Fibroblast of skin of left biceps (primary cell): ENCODE results near the gene SHROOM2.
"Not testable (repeated sequence)": the region's sequence is repeated elsewhere in the genome, so short reads cannot be mapped to it uniquely, and the experiment has no call there.

Source experiments
- DNase-seq, 2 experiments: peaks; one replicate each; pipeline ENCODE4 v3.0.0-alpha.2; 2013; ENCODE audit warnings: low read depth in 2 of 2

SHROOM2 gene, protein sequence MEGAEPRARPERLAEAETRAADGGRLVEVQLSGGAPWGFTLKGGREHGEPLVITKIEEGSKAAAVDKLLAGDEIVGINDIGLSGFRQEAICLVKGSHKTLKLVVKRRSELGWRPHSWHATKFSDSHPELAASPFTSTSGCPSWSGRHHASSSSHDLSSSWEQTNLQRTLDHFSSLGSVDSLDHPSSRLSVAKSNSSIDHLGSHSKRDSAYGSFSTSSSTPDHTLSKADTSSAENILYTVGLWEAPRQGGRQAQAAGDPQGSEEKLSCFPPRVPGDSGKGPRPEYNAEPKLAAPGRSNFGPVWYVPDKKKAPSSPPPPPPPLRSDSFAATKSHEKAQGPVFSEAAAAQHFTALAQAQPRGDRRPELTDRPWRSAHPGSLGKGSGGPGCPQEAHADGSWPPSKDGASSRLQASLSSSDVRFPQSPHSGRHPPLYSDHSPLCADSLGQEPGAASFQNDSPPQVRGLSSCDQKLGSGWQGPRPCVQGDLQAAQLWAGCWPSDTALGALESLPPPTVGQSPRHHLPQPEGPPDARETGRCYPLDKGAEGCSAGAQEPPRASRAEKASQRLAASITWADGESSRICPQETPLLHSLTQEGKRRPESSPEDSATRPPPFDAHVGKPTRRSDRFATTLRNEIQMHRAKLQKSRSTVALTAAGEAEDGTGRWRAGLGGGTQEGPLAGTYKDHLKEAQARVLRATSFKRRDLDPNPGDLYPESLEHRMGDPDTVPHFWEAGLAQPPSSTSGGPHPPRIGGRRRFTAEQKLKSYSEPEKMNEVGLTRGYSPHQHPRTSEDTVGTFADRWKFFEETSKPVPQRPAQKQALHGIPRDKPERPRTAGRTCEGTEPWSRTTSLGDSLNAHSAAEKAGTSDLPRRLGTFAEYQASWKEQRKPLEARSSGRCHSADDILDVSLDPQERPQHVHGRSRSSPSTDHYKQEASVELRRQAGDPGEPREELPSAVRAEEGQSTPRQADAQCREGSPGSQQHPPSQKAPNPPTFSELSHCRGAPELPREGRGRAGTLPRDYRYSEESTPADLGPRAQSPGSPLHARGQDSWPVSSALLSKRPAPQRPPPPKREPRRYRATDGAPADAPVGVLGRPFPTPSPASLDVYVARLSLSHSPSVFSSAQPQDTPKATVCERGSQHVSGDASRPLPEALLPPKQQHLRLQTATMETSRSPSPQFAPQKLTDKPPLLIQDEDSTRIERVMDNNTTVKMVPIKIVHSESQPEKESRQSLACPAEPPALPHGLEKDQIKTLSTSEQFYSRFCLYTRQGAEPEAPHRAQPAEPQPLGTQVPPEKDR (N-terminal part only)

DNA sequence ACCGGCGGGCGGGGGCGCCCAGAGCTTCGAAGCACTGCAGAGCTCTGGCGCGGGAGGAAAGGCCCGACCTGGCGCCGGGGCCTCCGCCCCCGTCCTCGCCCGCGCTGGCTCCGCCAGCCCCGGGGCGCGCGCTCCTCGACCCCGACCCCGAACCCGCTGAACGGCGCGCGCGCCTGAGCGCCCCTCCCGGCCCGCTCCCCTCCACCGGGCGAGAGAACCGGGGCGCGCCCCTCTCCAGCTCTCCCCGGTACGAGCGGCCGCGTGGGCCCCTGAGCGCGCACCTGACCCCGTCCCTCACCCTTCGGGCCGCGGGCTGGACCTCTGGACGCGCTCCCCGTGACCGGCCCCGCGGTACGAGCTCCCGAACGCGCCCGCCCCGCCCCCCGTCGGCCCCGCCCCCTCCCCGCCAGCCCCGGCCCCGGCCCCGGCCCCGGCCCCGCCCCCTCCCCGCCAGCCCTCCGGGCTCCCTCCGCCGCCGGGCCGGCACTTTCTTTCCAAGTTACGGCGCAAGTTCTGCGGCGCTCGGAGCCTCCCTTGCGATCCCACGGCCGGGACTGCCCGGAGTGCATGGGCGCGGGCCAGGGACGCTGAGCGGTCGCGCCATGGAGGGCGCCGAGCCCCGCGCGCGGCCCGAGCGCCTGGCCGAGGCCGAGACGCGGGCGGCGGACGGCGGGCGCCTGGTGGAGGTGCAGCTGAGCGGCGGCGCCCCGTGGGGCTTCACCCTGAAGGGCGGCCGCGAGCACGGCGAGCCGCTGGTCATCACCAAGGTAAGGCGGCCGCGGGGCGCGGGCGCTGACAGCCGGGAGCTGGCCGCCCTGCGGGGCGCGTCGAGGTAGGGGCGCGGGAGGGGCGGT, at the start of gene SHROOM2:
SHROOM2 (plus strand) TSS at position 486 of the 854 bp plus-strand sequence; CDS start at position 603, 117 bp downstream.
- DNase-seq = no peak

DNA sequence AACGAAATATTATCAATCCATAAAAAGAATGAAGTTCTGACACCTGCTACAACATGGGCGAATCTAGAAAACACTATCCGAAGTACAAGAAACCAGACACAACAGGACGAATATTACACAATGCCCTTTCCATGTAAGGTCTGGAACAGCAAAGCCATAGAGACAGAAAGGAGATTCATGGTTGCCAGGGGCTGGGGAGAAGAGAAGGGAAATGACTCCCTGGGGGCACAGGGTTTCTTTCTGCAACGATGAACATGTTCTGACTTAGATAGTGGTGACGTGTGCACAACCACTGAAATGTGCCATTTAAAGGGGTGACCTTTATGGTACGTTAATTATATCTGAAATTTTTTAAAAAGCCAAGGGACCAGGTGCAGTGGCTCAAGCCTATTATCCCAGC, 48.9 kb upstream of the SHROOM2 start:
- no peak for DNase-seq

GRCh38 chrX:9738151-9738550, 48.1 kb upstream of the SHROOM2 start:
- DNase-seq = no peak

GRCh38 chrX:9739130-9739529, 47.1 kb upstream of the SHROOM2 start:
- DNase-seq = no peak

DNA sequence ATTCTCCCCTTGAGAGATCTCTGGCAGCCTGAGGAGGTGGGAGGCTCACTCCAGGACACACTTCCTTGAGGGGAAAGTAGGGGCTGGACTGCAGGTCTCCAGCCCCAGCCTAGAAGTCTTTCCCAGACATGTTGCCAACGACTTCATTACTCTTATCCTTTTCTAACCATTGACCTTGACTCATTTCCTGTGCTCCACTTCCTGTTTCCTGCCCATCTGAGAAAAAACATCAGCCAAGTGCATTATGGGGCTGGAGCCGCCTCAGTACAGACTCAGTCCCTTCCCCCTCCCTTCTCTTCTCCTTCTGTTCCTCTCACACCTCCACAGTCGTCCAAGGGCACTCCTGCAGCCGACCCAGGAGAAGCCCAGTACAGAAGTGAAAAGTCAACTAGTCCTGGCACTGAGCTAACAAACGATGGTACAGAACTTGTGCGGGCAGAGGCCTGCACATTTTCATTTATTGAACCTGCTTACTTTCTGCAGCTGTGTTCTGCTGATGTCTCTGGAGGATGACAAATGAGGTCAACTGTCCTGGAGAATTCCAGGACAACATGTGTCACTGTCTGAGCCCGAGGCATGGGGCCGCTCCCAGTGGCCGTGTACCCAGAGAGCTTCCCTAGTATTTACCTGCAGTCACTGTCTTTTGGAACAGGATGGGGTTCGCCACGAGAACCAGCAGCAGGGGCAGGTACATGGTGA, 40.7 kb upstream of the SHROOM2 start:
- no peak for DNase-seq

GRCh38 chrX:9746148-9746888, 39.9 kb upstream of the SHROOM2 start:
- DNase-seq = no peak

- DNase-seq = no peak
Observed at GRCh38 chrX:9747644-9748043, 38.6 kb upstream of the SHROOM2 start.

- no peak for DNase-seq
Observed at GRCh38 chrX:9749146-9749692, 37.0 kb upstream of the SHROOM2 start.

DNA sequence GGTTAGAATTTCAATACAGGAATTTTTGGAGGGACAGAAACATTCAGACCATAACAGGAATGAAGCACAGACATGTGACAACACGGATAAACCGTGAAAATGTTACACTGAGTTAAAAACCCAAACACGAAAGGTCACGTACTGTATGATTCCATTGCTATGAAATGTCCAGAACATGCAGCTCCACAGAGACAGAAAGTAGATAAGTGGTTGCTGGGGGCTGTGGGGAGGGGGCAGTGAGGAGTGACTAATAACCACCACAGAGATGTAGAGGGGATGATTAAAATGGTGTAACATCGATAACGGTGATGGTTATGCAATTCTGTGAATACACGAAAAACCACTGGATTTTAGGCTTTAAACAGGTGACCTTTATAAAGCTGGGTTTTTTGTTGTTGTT, 28.9 kb upstream of the SHROOM2 start:
- DNase-seq = no peak

DNA sequence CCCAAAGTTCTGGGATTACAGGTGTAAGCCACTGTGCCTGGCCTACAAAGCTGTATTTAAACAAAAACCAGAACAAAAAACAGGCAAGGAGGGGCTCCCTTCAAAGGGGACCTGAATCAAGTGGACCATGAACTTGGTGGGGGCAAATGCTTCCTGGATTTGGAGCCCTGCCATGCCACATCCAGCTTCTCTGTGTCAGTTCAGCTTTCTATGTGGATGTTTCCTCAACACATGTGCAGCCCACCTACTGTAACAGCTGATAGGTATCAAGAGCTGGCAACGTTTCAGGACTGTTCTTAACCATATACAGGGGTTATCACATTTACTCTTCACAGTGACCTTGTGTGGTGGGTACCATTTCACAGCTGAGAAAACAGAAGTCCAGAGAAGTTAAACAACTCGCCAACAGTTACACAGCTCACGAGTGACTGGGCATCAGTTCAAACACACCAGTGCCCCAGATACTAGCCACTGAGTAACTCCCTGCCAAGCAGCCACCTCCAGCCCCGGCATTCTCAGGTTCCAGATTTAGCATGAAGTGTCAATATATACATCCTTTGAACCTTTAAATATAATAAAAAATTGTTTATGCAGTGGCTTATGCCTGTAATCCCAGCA, 28.1 kb upstream of the SHROOM2 start:
- DNase-seq = no peak

- DNase-seq = no peak
Observed at GRCh38 chrX:9759337-9759736, 26.9 kb upstream of the SHROOM2 start.

DNA sequence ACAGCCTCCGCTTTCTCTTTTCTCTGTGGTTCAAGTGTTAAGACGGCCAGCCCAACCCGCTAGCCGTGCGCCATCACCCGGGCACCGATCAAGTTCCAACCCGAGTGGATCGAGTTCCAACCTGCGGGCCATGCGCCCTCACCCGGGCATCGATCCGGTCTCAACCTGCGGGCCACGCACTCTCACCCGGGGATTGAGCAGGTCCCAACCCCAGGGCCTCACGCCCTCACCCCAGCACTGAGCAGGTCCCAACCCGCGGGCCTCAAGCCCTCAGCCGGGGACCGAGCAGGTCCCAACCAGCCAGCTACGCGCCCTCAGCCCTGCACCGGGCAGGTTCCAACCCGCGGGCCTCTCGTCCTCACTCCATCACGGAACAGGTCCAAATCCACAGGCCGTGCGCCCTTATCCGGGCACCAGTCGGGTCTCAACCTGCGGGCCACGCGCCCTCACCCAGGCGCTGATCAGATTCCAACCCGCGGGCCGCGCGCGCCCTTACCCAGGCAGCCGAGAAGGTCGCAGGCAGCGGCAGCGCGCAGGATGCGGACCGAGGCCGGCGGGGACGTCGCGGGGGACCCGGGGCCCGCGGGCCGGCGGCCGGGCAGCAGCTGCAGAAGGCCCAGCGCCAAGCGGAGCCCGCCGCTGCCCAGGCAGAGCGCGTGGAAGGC, 21.0 kb upstream of the SHROOM2 start:
- no peak for DNase-seq

- DNase-seq = no peak
Observed at GRCh38 chrX:9765737-9766097, 20.5 kb upstream of the SHROOM2 start, which contains the start of gene GPR143. Gene GPR143, minus strand, starts transcription at chrX:9765847. Its CDS starts 30 bp downstream, at chrX:9765817.

DNA sequence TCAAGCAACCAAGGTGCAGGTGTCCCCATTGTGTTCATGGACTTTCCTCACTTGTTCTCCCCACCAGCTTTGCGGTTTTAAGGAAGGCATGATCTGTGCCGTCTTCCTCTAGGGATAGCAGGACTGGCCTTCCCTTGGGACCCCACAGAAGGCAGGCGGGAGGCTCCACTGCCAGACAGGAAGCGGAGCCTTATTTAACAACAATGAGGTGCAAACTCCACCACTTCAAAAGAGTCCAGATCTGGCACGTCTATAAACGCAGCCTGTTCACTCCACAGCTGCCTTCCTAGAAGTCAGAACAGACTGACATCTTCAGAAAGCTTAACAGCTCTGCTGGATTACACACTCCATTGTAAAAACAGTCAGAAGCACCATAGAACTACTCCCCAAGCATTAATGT, 18.9 kb upstream of the SHROOM2 start:
- DNase-seq = no peak

DNA sequence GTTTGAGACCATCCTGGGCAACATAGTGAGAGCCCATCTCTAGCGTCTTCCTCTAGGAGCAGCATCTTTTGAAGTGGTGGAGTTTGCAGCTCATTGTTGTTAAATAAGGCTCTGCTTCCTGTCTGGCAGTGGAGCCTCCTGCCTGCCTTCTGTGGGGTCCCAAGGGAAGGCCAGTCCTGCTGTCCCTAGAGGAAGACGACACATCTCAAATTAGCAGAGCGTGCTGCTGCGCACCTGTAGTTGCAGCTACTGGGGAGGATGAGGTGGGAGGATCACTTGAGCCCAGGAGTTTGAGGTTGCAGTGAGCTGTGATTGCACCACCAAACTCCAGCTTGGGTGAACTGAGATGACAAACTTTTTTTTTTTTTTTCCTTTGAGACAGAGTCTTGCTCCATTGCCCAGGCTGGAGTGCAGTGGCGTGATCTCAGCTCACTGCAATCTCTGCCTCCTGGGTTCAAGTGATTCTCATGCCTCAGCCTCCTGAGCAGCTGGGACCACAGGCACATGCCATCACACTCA, 17.8 kb upstream of the SHROOM2 start:
- DNase-seq = not testable (repeated sequence)

GRCh38 chrX:9770319-9770718, 15.9 kb upstream of the SHROOM2 start:
- DNase-seq = no peak

- no peak for DNase-seq
Observed at GRCh38 chrX:9772943-9773342, 13.3 kb upstream of the SHROOM2 start.

GRCh38 chrX:9775930-9776329, 10.3 kb upstream of the SHROOM2 start:
- no peak for DNase-seq
